ENCODE results near the gene SMPX. TPM values are rescaled to one million over a fixed set of nuclear protein-coding genes. Genes with fewer than 3 reads are reported as not detected.

SMPX gene
- total and polyA plus RNA-seq, 9 of the 15 experiments (the other 6 are each of a cell fraction or from before 2014, with no cell fraction given) = not detected

GRCh38 chrX:21734175-21734574 is 23.7 kb downstream of the SMPX start:
- ChIA-PET POLR2A (no interaction called here), CTCF (ENCODE audit: low intra/inter-chr PET ratio) (no interaction called here)
- H3K4me3 ChIP-seq = no peak overlapping the region
- no peak overlapping the region for H3K4me2 ChIP-seq (ENCODE audit: insufficient read depth, low read length)
- DNase-seq (ENCODE audit: extremely low read depth in 1 of 4, low spot score in 3 of 4) (no peak), ATAC-seq (no peak), FAIRE-seq (no peak)
- H3K9me1 ChIP-seq (ENCODE audit: control insufficient read depth, insufficient read depth, low read length) = no peaks in the 10 kb centered on the region
- H3K9ac ChIP-seq (ENCODE audit: insufficient read depth in 1 of 2, low read depth in 2 of 2, low read length in 2 of 2) = no peak overlapping the region
- no TSS peak for BruUV-seq (replicated peaks)
- intact Hi-C loops (cut with micrococcal nuclease) (no loop called here), in situ Hi-C loops (cut with MboI) (no loop called here)
- no peak for TF ChIP-seq ARNT (IDR thresholded peaks at IDR 0.05)
- no peak for TF ChIP-seq COPS2 (conservative IDR thresholded peaks at IDR 0.05)
- TF ChIP-seq HOMEZ (CRISPR knock-in tag; IDR thresholded peaks at IDR 0.05) = no peak
- no peak for TF ChIP-seq ELF4 (CRISPR knock-in tag; IDR thresholded peaks at IDR 0.05)
- H3K27me3 ChIP-seq (ENCODE audit: control insufficient read depth in 2 of 2, insufficient read depth in 2 of 2, low read length in 2 of 2) = no peaks in the 10 kb centered on the region
- no peaks in the 10 kb centered on the region for H3K79me2 ChIP-seq (ENCODE audit: control insufficient read depth, insufficient read depth, low read length)
- H3K27ac ChIP-seq (ENCODE audit: extremely low read depth, low read depth, low read length) = no peak overlapping the region
- WGBS (ENCODE audit: insufficient coverage, low coverage, missing lambda C conversion rate) = 5% methylated on average over 2 of the region's 2 CpGs
- H3K9me3 ChIP-seq (replicated peaks; ENCODE audit: control insufficient read depth, insufficient read depth, low read depth, low read length) = no peaks in the 10 kb centered on the region
- no peaks in the 10 kb centered on the region for H3K4me1 ChIP-seq (replicated peaks in 1 of 2; ENCODE audit: control insufficient read depth in 2 of 2, insufficient read depth in 2 of 2, low read length in 2 of 2)
- no peaks in the 10 kb centered on the region for H4K20me1 ChIP-seq (replicated peaks; ENCODE audit: control insufficient read depth, insufficient read depth, low read length)
- H2AFZ ChIP-seq (ENCODE audit: low read depth, low read length) = no peak overlapping the region
- H3K36me3 ChIP-seq (ENCODE audit: control insufficient read depth, insufficient read depth, low read length) = no peaks in the 10 kb centered on the region

- ATAC-seq (no peak), FAIRE-seq (no peak), DNase-seq (ENCODE audit: extremely low read depth in 1 of 4, low spot score in 3 of 4) (no peak)
- H3K4me1 ChIP-seq (replicated peaks in 1 of 2; ENCODE audit: control insufficient read depth in 2 of 2, insufficient read depth in 2 of 2, low read length in 2 of 2) = no peaks in the 10 kb centered on the region
- BruUV-seq (replicated peaks) = no TSS peak
- intact Hi-C loops (cut with micrococcal nuclease) (no loop called here), in situ Hi-C loops (cut with MboI) (no loop called here)
- CTCF ChIA-PET (ENCODE audit: low intra/inter-chr PET ratio) = no interaction called here
- H3K9me1 ChIP-seq (ENCODE audit: control insufficient read depth, insufficient read depth, low read length) = no peaks in the 10 kb centered on the region
- H3K4me2 ChIP-seq (ENCODE audit: insufficient read depth, low read length) = no peak overlapping the region
- no peak overlapping the region for H3K27ac ChIP-seq (ENCODE audit: extremely low read depth, low read depth, low read length)
- H3K27me3 ChIP-seq (ENCODE audit: control insufficient read depth in 2 of 2, insufficient read depth in 2 of 2, low read length in 2 of 2) = no peaks in the 10 kb centered on the region
- H4K20me1 ChIP-seq (replicated peaks; ENCODE audit: control insufficient read depth, insufficient read depth, low read length) = no peaks in the 10 kb centered on the region
- 0% methylated on average over 1 of the region's 1 CpG for WGBS (ENCODE audit: insufficient coverage, low coverage, missing lambda C conversion rate)
- no peak overlapping the region for H2AFZ ChIP-seq (ENCODE audit: low read depth, low read length)
- H3K4me3 ChIP-seq = no peak overlapping the region
- no peaks in the 10 kb centered on the region for H3K79me2 ChIP-seq (ENCODE audit: control insufficient read depth, insufficient read depth, low read length)
- no peak overlapping the region for H3K9ac ChIP-seq (ENCODE audit: insufficient read depth in 1 of 2, low read depth in 2 of 2, low read length in 2 of 2)
- POLR2A ChIA-PET = no interaction called here
- no peaks in the 10 kb centered on the region for H3K36me3 ChIP-seq (ENCODE audit: control insufficient read depth, insufficient read depth, low read length)
- H3K9me3 ChIP-seq (replicated peaks; ENCODE audit: control insufficient read depth, insufficient read depth, low read depth, low read length) = no peaks in the 10 kb centered on the region
- TF ChIP-seq PRPF4 (IDR thresholded peaks at IDR 0.05; ENCODE audit: insufficient read depth, low read depth, low read length, poor library complexity, severe bottlenecking) = no peak
- TF ChIP-seq GTF2A2 (tag; IDR thresholded peaks at IDR 0.05) = no peak
- TF ChIP-seq PKNOX1 (IDR thresholded peaks at IDR 0.05) = no peak
- no peak for TF ChIP-seq ELK1 (CRISPR knock-in tag; IDR thresholded peaks at IDR 0.05)
- TF ChIP-seq ZNF398 (CRISPR knock-in tag; IDR thresholded peaks at IDR 0.05) = no peak
Measured at GRCh38 chrX:21733705-21734104, 24.2 kb downstream of the SMPX start.

Measured in K562 (cell line).